ENCODE data around the gene TM4SF18.

TM4SF18 gene

GRCh38 chr3:149325581-149325980 is 7.9 kb downstream of the TM4SF18 start:
- no peak for DNase-seq

- DNase-seq, result no peak
These were observed 9.1 kb downstream of the TM4SF18 start for GRCh38 chr3:149324332-149324731.

GRCh38 chr3:149321640-149322039 is 11.8 kb downstream of the TM4SF18 start:
- DNase-seq, result no peak

- no peak for DNase-seq
These were observed 12.3 kb downstream of the TM4SF18 start for GRCh38 chr3:149321136-149321535.

- DNase-seq, result no peak
These were observed 13.7 kb downstream of the TM4SF18 start for GRCh38 chr3:149319750-149320149.

GRCh38 chr3:149317072-149317471 is 16.4 kb downstream of the TM4SF18 start:
- no peak for DNase-seq

- no peak for DNase-seq
These were observed 17.0 kb downstream of the TM4SF18 start for GRCh38 chr3:149316437-149316836.

GRCh38 chr3:149315694-149316093 is 17.7 kb downstream of the TM4SF18 start:
- DNase-seq, result no peak

- no peak for DNase-seq
These were observed 18.4 kb downstream of the TM4SF18 start for GRCh38 chr3:149314807-149315578.

- no peak for DNase-seq
These were observed 19.9 kb downstream of the TM4SF18 start for GRCh38 chr3:149313542-149313941.

GRCh38 chr3:149310796-149311534 is 22.5 kb downstream of the TM4SF18 start:
- no peak for DNase-seq

- DNase-seq, result no peak
These were observed 26.0 kb downstream of the TM4SF18 start for GRCh38 chr3:149307435-149307783.

- no peak for DNase-seq
These were observed 26.5 kb downstream of the TM4SF18 start for GRCh38 chr3:149306751-149307434.

GRCh38 chr3:149305376-149305775 is 28.1 kb downstream of the TM4SF18 start:
- DNase-seq, result no peak

GRCh38 chr3:149299938-149300801 is 33.3 kb downstream of the TM4SF18 start:
- DNase-seq, result peak in 1 of 2 experiments; percentile 24

- no peak for DNase-seq
These were observed 36.5 kb downstream of the TM4SF18 start for GRCh38 chr3:149296972-149297371.

GRCh38 chr3:149292666-149293065 is 40.8 kb downstream of the TM4SF18 start:
- DNase-seq, result no peak

GRCh38 chr3:149291178-149291577 is 42.3 kb downstream of the TM4SF18 start:
- no peak for DNase-seq

- no peak for DNase-seq
These were observed 44.8 kb downstream of the TM4SF18 start for GRCh38 chr3:149288655-149289054.

GRCh38 chr3:149284034-149284433 is 49.4 kb downstream of the TM4SF18 start:
- no peak for DNase-seq

- no peak for DNase-seq
These were observed 50.0 kb downstream of the TM4SF18 start for GRCh38 chr3:149283401-149283800.

- no peak for DNase-seq
These were observed 50.6 kb downstream of the TM4SF18 start for GRCh38 chr3:149282836-149283235.

GRCh38 chr3:149282322-149282721 is 51.1 kb downstream of the TM4SF18 start:
- no peak for DNase-seq
